ENCODE results near the gene DOCK1. TPM values are rescaled to one million over a fixed set of nuclear protein-coding genes. Genes with fewer than 3 reads are reported as not detected.

Gene DOCK1
- total RNA-seq, 1 experiment from 2014 or later = not detected

- Histone ChIP-seq H3K9me3 (ENCODE audit: low read length) (no peaks in the 10 kb centered on the region), H3K9me2 (replicated peaks; ENCODE audit: insufficient read depth, low read length) (no peaks in the 10 kb centered on the region), H3K36me3 (ENCODE audit: insufficient read depth, low read length) (no peaks in the 10 kb centered on the region), H3K79me2 (ENCODE audit: low read length) (no peaks in the 10 kb centered on the region), H3K9ac (ENCODE audit: low read length) (no peak overlapping the region), H3K4me3 (ENCODE audit: low read length) (no peak overlapping the region), H3K27me3 (ENCODE audit: low read length) (no peaks in the 10 kb centered on the region; the same call in 1 of the 2 replicates), H3K4me2 (ENCODE audit: low read depth, low read length, poor library complexity, severe bottlenecking) (no peak overlapping the region), H3K4me1 (ENCODE audit: low read length) (no peaks in the 10 kb centered on the region), H4K20me1 (ENCODE audit: insufficient read depth, low read depth, low read length) (no peaks in the 10 kb centered on the region), H3K27ac (ENCODE audit: low read length) (no peak overlapping the region), H2AFZ (ENCODE audit: low read length) (no peak overlapping the region)
- DNase-seq = no peak
Measured at GRCh38 chr10:127413326-127413725, 508.1 kb downstream of the DOCK1 start.

GRCh38 chr10:127414024-127414423 lies 508.8 kb downstream of the DOCK1 start:
- no peaks in the 10 kb centered on the region for H3K9me3 ChIP-seq (ENCODE audit: low read length)
- H2AFZ ChIP-seq (ENCODE audit: low read length) = no peak overlapping the region
- no peaks in the 10 kb centered on the region for H3K27me3 ChIP-seq (ENCODE audit: low read length)
- H3K27ac ChIP-seq (ENCODE audit: low read length) = no peak overlapping the region
- no peak overlapping the region for H3K4me2 ChIP-seq (ENCODE audit: low read depth, low read length, poor library complexity, severe bottlenecking)
- DNase-seq = no peak
- no peak overlapping the region for H3K9ac ChIP-seq (ENCODE audit: low read length)
- H3K36me3 ChIP-seq (ENCODE audit: insufficient read depth, low read length) = no peaks in the 10 kb centered on the region
- no peaks in the 10 kb centered on the region for H4K20me1 ChIP-seq (ENCODE audit: insufficient read depth, low read depth, low read length)
- no peaks in the 10 kb centered on the region for H3K9me2 ChIP-seq (replicated peaks; ENCODE audit: insufficient read depth, low read length)
- H3K4me3 ChIP-seq (ENCODE audit: low read length) = no peak overlapping the region
- H3K79me2 ChIP-seq (ENCODE audit: low read length) = no peaks in the 10 kb centered on the region
- no peaks in the 10 kb centered on the region for H3K4me1 ChIP-seq (ENCODE audit: low read length)

GRCh38 chr10:127415116-127415515 lies 509.9 kb downstream of the DOCK1 start:
- no peak overlapping the region for H3K4me3 ChIP-seq (ENCODE audit: low read length)
- no peaks in the 10 kb centered on the region for H3K27me3 ChIP-seq (ENCODE audit: low read length)
- H3K27ac ChIP-seq (ENCODE audit: low read length) = no peak overlapping the region
- no peaks in the 10 kb centered on the region for H3K36me3 ChIP-seq (ENCODE audit: insufficient read depth, low read length)
- H3K4me2 ChIP-seq (ENCODE audit: low read depth, low read length, poor library complexity, severe bottlenecking) = no peak overlapping the region
- H3K9me2 ChIP-seq (replicated peaks; ENCODE audit: insufficient read depth, low read length) = no peaks in the 10 kb centered on the region
- no peak for DNase-seq
- H2AFZ ChIP-seq (ENCODE audit: low read length) = no peak overlapping the region
- H3K9ac ChIP-seq (ENCODE audit: low read length) = no peak overlapping the region
- no peaks in the 10 kb centered on the region for H3K79me2 ChIP-seq (ENCODE audit: low read length)
- no peaks in the 10 kb centered on the region for H4K20me1 ChIP-seq (ENCODE audit: insufficient read depth, low read depth, low read length)
- no peaks in the 10 kb centered on the region for H3K9me3 ChIP-seq (ENCODE audit: low read length)
- no peaks in the 10 kb centered on the region for H3K4me1 ChIP-seq (ENCODE audit: low read length)

- H4K20me1 ChIP-seq (ENCODE audit: insufficient read depth, low read depth, low read length) = no peaks in the 10 kb centered on the region
- H3K79me2 ChIP-seq (ENCODE audit: low read length) = no peaks in the 10 kb centered on the region
- no peak overlapping the region for H3K4me3 ChIP-seq (ENCODE audit: low read length)
- H3K36me3 ChIP-seq (ENCODE audit: insufficient read depth, low read length) = no peaks in the 10 kb centered on the region
- no peak overlapping the region for H3K4me2 ChIP-seq (ENCODE audit: low read depth, low read length, poor library complexity, severe bottlenecking)
- H3K27ac ChIP-seq (ENCODE audit: low read length) = no peak overlapping the region
- H3K9me2 ChIP-seq (replicated peaks; ENCODE audit: insufficient read depth, low read length) = no peaks in the 10 kb centered on the region
- DNase-seq = no peak
- no peaks in the 10 kb centered on the region for H3K27me3 ChIP-seq (ENCODE audit: low read length)
- no peak overlapping the region for H3K9ac ChIP-seq (ENCODE audit: low read length)
- no peak overlapping the region for H2AFZ ChIP-seq (ENCODE audit: low read length)
- H3K9me3 ChIP-seq (ENCODE audit: low read length) = no peaks in the 10 kb centered on the region
- no peaks in the 10 kb centered on the region for H3K4me1 ChIP-seq (ENCODE audit: low read length)
Measured at GRCh38 chr10:127415901-127416581, 510.8 kb downstream of the DOCK1 start.

- Histone ChIP-seq H3K9ac (ENCODE audit: low read length) (no peak overlapping the region), H3K4me3 (ENCODE audit: low read length) (no peak overlapping the region), H2AFZ (ENCODE audit: low read length) (no peak overlapping the region), H3K9me3 (ENCODE audit: low read length) (no peaks in the 10 kb centered on the region), H3K27ac (ENCODE audit: low read length) (no peak overlapping the region), H3K27me3 (ENCODE audit: low read length) (no peaks in the 10 kb centered on the region), H3K36me3 (ENCODE audit: insufficient read depth, low read length) (no peaks in the 10 kb centered on the region), H3K79me2 (ENCODE audit: low read length) (no peaks in the 10 kb centered on the region), H3K4me1 (ENCODE audit: low read length) (no peaks in the 10 kb centered on the region), H3K9me2 (replicated peaks; ENCODE audit: insufficient read depth, low read length) (no peaks in the 10 kb centered on the region), H3K4me2 (ENCODE audit: low read depth, low read length, poor library complexity, severe bottlenecking) (no peak overlapping the region), H4K20me1 (ENCODE audit: insufficient read depth, low read depth, low read length) (no peaks in the 10 kb centered on the region)
- DNase-seq = no peak
Measured at GRCh38 chr10:127417031-127417430, 511.8 kb downstream of the DOCK1 start.

GRCh38 chr10:127417686-127418401 lies 512.6 kb downstream of the DOCK1 start:
- Histone ChIP-seq H3K79me2 (ENCODE audit: low read length) (no peaks in the 10 kb centered on the region), H3K27ac (ENCODE audit: low read length) (no peak overlapping the region), H3K4me3 (ENCODE audit: low read length) (no peak overlapping the region), H3K27me3 (ENCODE audit: low read length) (no peaks in the 10 kb centered on the region), H4K20me1 (ENCODE audit: insufficient read depth, low read depth, low read length) (no peaks in the 10 kb centered on the region), H3K36me3 (ENCODE audit: insufficient read depth, low read length) (no peaks in the 10 kb centered on the region), H2AFZ (ENCODE audit: low read length) (no peak overlapping the region), H3K9ac (ENCODE audit: low read length) (no peak overlapping the region), H3K9me2 (replicated peaks; ENCODE audit: insufficient read depth, low read length) (no peaks in the 10 kb centered on the region), H3K9me3 (ENCODE audit: low read length) (no peaks in the 10 kb centered on the region), H3K4me1 (ENCODE audit: low read length) (no peaks in the 10 kb centered on the region), H3K4me2 (ENCODE audit: low read depth, low read length, poor library complexity, severe bottlenecking) (no peak overlapping the region)
- no peak for DNase-seq

GRCh38 chr10:127418536-127419168 lies 513.4 kb downstream of the DOCK1 start:
- no peaks in the 10 kb centered on the region for H3K9me2 ChIP-seq (replicated peaks; ENCODE audit: insufficient read depth, low read length)
- H3K4me2 ChIP-seq (ENCODE audit: low read depth, low read length, poor library complexity, severe bottlenecking) = no peak overlapping the region
- no peak overlapping the region for H3K4me3 ChIP-seq (ENCODE audit: low read length)
- no peak overlapping the region for H2AFZ ChIP-seq (ENCODE audit: low read length)
- H3K9ac ChIP-seq (ENCODE audit: low read length) = no peak overlapping the region
- no peaks in the 10 kb centered on the region for H3K79me2 ChIP-seq (ENCODE audit: low read length)
- no peaks in the 10 kb centered on the region for H3K27me3 ChIP-seq (ENCODE audit: low read length)
- H3K27ac ChIP-seq (ENCODE audit: low read length) = no peak overlapping the region
- no peaks in the 10 kb centered on the region for H3K36me3 ChIP-seq (ENCODE audit: insufficient read depth, low read length)
- H3K9me3 ChIP-seq (ENCODE audit: low read length) = no peaks in the 10 kb centered on the region
- H4K20me1 ChIP-seq (ENCODE audit: insufficient read depth, low read depth, low read length) = no peaks in the 10 kb centered on the region
- H3K4me1 ChIP-seq (ENCODE audit: low read length) = no peaks in the 10 kb centered on the region
- no peak for DNase-seq

GRCh38 chr10:127420138-127420684 lies 515.0 kb downstream of the DOCK1 start:
- Histone ChIP-seq H3K9me3 (ENCODE audit: low read length) (no peaks in the 10 kb centered on the region), H3K9me2 (replicated peaks; ENCODE audit: insufficient read depth, low read length) (no peaks in the 10 kb centered on the region), H4K20me1 (ENCODE audit: insufficient read depth, low read depth, low read length) (no peaks in the 10 kb centered on the region), H3K27me3 (ENCODE audit: low read length) (no peaks in the 10 kb centered on the region), H3K4me2 (ENCODE audit: low read depth, low read length, poor library complexity, severe bottlenecking) (no peak overlapping the region), H3K79me2 (ENCODE audit: low read length) (no peaks in the 10 kb centered on the region), H3K4me1 (ENCODE audit: low read length) (no peaks in the 10 kb centered on the region), H2AFZ (ENCODE audit: low read length) (no peak overlapping the region), H3K4me3 (ENCODE audit: low read length) (no peak overlapping the region), H3K36me3 (ENCODE audit: insufficient read depth, low read length) (no peaks in the 10 kb centered on the region), H3K9ac (ENCODE audit: low read length) (no peak overlapping the region), H3K27ac (ENCODE audit: low read length) (no peak overlapping the region)
- no peak for DNase-seq

Measured in Karpas-422 (cell line).